K562 (cell line): Measurements from ENCODE around the gene CASP5.

Experiments
- CTCF ChIP-seq, 3 experiments: IDR thresholded peaks in 2 of 3; conservative IDR thresholded peaks in 1 of 3; 2 replicates each; pipeline ENCODE4 v1.5.1; 2011 to 2012; ENCODE audit warnings: low read length in 3 of 3, mild to moderate bottlenecking in 3 of 3, control low read depth in 2 of 3, improper control_type of control experiment in 1 of 3, inconsistent platforms in 1 of 3, low read depth in 1 of 3, mixed read lengths in 1 of 3, moderate library complexity in 1 of 3; ENCODE audit not compliant: insufficient read depth in 2 of 3
- NFE2L1 ChIP-seq: fragments of 450-650 bp; IDR thresholded peaks from 2 replicates; pipeline ENCODE4 v1.6.1; 2016; ENCODE audit warnings: missing genetic modification characterization, low read depth, mild to moderate bottlenecking, missing compliant biosample characterization, moderate library complexity, borderline replicate concordance
- USF2 ChIP-seq: sonication (generic); formaldehyde crosslinking; IDR thresholded peaks from 2 replicates; pipeline ENCODE4 v1.5.0; 2020; ENCODE audit warnings: missing genetic modification reagents
- ZBTB17 ChIP-seq: fragments of 450-650 bp; formaldehyde crosslinking; IDR thresholded peaks from 2 replicates; pipeline ENCODE4 v1.4.0; 2020; ENCODE audit warnings: mild to moderate bottlenecking
- ZNF175 ChIP-seq: fragments of 200-800 bp; sonication (Bioruptor generic); IDR thresholded peaks from 2 replicates; pipeline ENCODE4 v1.6.1; 2016; ENCODE audit warnings: low read depth, mild to moderate bottlenecking, missing genetic modification characterization, missing compliant biosample characterization
- ZNF431 ChIP-seq: sonication (generic); formaldehyde crosslinking; IDR thresholded peaks from 2 replicates; pipeline ENCODE4 v1.8.0; 2022; ENCODE audit warnings: mild to moderate bottlenecking, missing genetic modification reagents

GRCh38 chr11:104984808-104985207, 38.2 kb downstream of the CASP5 start:
- TF ChIP-seq ZBTB17 (CRISPR knock-in tag) = no peak
- TF ChIP-seq USF2 = no peak
- TF ChIP-seq CTCF (IDR thresholded peaks at IDR 0.05 in 2 of 3, conservative IDR thresholded peaks at IDR 0.05 in 1 of 3; ENCODE audit: insufficient read depth in 2 of 3, low read depth in 1 of 3, low read length in 3 of 3) = no peak
- no peak for TF ChIP-seq NFE2L1
- no peak for TF ChIP-seq ZNF175 (CRISPR knock-in tag)
- TF ChIP-seq ZNF431 (CRISPR knock-in tag) = no peak
